ENCODE data around the gene PI4KA.

PI4KA gene

GRCh38 chr22:20865875-20866445 is 7.3 kb upstream of the PI4KA start:
- Histone ChIP-seq H3K27me3 (ENCODE audit: control insufficient read depth, insufficient read depth, low read length, poor library complexity, severe bottlenecking) (no peaks in the 10 kb centered on the region), H3K4me1 (ENCODE audit: control insufficient read depth, insufficient read depth, low read length) (no peaks in the 10 kb centered on the region), H3K4me3 (ENCODE audit: insufficient read depth, low read depth, low read length) (no peak overlapping the region), H3K36me3 (ENCODE audit: control insufficient read depth, insufficient read depth, low read length) (no peaks in the 10 kb centered on the region), H3K9me3 (ENCODE audit: control insufficient read depth, low read length) (no peaks in the 10 kb centered on the region), H3K27ac (ENCODE audit: insufficient read depth, low read depth, low read length, poor library complexity, severe bottlenecking) (no peak overlapping the region)
- 92 to 95% methylated on average over 8 of the region's 8 CpGs for WGBS, 2 experiments

- H3K9me3 ChIP-seq (ENCODE audit: control insufficient read depth, low read length), result no peaks in the 10 kb centered on the region
- no peaks in the 10 kb centered on the region for H3K27me3 ChIP-seq (ENCODE audit: control insufficient read depth, insufficient read depth, low read length, poor library complexity, severe bottlenecking)
- H3K27ac ChIP-seq (ENCODE audit: insufficient read depth, low read depth, low read length, poor library complexity, severe bottlenecking), result no peak overlapping the region
- no peaks in the 10 kb centered on the region for H3K4me1 ChIP-seq (ENCODE audit: control insufficient read depth, insufficient read depth, low read length)
- no peak overlapping the region for H3K4me3 ChIP-seq (ENCODE audit: insufficient read depth, low read depth, low read length)
- H3K36me3 ChIP-seq (ENCODE audit: control insufficient read depth, insufficient read depth, low read length), result no peaks in the 10 kb centered on the region
- 94% methylated on average over 3 of the region's 3 CpGs for WGBS, 2 experiments
Observed at GRCh38 chr22:20865331-20865730, 6.7 kb upstream of the PI4KA start.

GRCh38 chr22:20864186-20864908 is 5.7 kb upstream of the PI4KA start:
- no peak overlapping the region for H3K4me3 ChIP-seq (ENCODE audit: insufficient read depth, low read depth, low read length)
- H3K36me3 ChIP-seq (ENCODE audit: control insufficient read depth, insufficient read depth, low read length), result no peaks in the 10 kb centered on the region
- no peaks in the 10 kb centered on the region for H3K4me1 ChIP-seq (ENCODE audit: control insufficient read depth, insufficient read depth, low read length)
- H3K27me3 ChIP-seq (ENCODE audit: control insufficient read depth, insufficient read depth, low read length, poor library complexity, severe bottlenecking), result no peaks in the 10 kb centered on the region
- 92 to 95% methylated on average over 12 of the region's 12 CpGs for WGBS, 2 experiments
- H3K27ac ChIP-seq (ENCODE audit: insufficient read depth, low read depth, low read length, poor library complexity, severe bottlenecking), result no peak overlapping the region
- H3K9me3 ChIP-seq (ENCODE audit: control insufficient read depth, low read length), result no peaks in the 10 kb centered on the region

- Histone ChIP-seq H3K27me3 (ENCODE audit: control insufficient read depth, insufficient read depth, low read length, poor library complexity, severe bottlenecking) (no peaks in the 10 kb centered on the region), H3K27ac (ENCODE audit: insufficient read depth, low read depth, low read length, poor library complexity, severe bottlenecking) (peak overlapping the region; percentile 26), H3K4me3 (ENCODE audit: insufficient read depth, low read depth, low read length) (no peak overlapping the region), H3K36me3 (ENCODE audit: control insufficient read depth, insufficient read depth, low read length) (no peaks in the 10 kb centered on the region), H3K4me1 (ENCODE audit: control insufficient read depth, insufficient read depth, low read length) (no peaks in the 10 kb centered on the region), H3K9me3 (ENCODE audit: control insufficient read depth, low read length) (no peaks in the 10 kb centered on the region)
- 77 to 89% methylated on average over 4 of the region's 4 CpGs for WGBS, 2 experiments
Observed at GRCh38 chr22:20863366-20863765, 4.8 kb upstream of the PI4KA start.

GRCh38 chr22:20862540-20862939 is 3.9 kb upstream of the PI4KA start:
- no peaks in the 10 kb centered on the region for H3K36me3 ChIP-seq (ENCODE audit: control insufficient read depth, insufficient read depth, low read length)
- H3K27me3 ChIP-seq (ENCODE audit: control insufficient read depth, insufficient read depth, low read length, poor library complexity, severe bottlenecking), result no peaks in the 10 kb centered on the region
- no peak overlapping the region for H3K4me3 ChIP-seq (ENCODE audit: insufficient read depth, low read depth, low read length)
- no peaks in the 10 kb centered on the region for H3K9me3 ChIP-seq (ENCODE audit: control insufficient read depth, low read length)
- no peak overlapping the region for H3K27ac ChIP-seq (ENCODE audit: insufficient read depth, low read depth, low read length, poor library complexity, severe bottlenecking)
- H3K4me1 ChIP-seq (ENCODE audit: control insufficient read depth, insufficient read depth, low read length), result no peaks in the 10 kb centered on the region
- WGBS, 2 experiments, result 94 to 97% methylated on average over 2 of the region's 2 CpGs

GRCh38 chr22:20859615-20860014 is 1.0 kb upstream of the PI4KA start:
- WGBS, 2 experiments, result 71 to 74% methylated on average over 8 of the region's 8 CpGs
- Histone ChIP-seq H3K36me3 (ENCODE audit: control insufficient read depth, insufficient read depth, low read length) (no peaks in the 10 kb centered on the region), H3K4me1 (ENCODE audit: control insufficient read depth, insufficient read depth, low read length) (no peaks in the 10 kb centered on the region), H3K9me3 (ENCODE audit: control insufficient read depth, low read length) (no peaks in the 10 kb centered on the region), H3K4me3 (ENCODE audit: insufficient read depth, low read depth, low read length) (peak overlapping the region; percentile 79), H3K27ac (ENCODE audit: insufficient read depth, low read depth, low read length, poor library complexity, severe bottlenecking) (no peak overlapping the region), H3K27me3 (ENCODE audit: control insufficient read depth, insufficient read depth, low read length, poor library complexity, severe bottlenecking) (no peaks in the 10 kb centered on the region)

GRCh38 chr22:20857838-20858614 is 585 bp downstream of the PI4KA start:
- Histone ChIP-seq H3K27ac (ENCODE audit: insufficient read depth, low read depth, low read length, poor library complexity, severe bottlenecking) (peak overlapping the region; percentile 73), H3K36me3 (ENCODE audit: control insufficient read depth, insufficient read depth, low read length) (no peaks in the 10 kb centered on the region), H3K4me3 (ENCODE audit: insufficient read depth, low read depth, low read length) (peak overlapping the region; percentile 79), H3K9me3 (ENCODE audit: control insufficient read depth, low read length) (no peaks in the 10 kb centered on the region), H3K27me3 (ENCODE audit: control insufficient read depth, insufficient read depth, low read length, poor library complexity, severe bottlenecking) (no peaks in the 10 kb centered on the region), H3K4me1 (ENCODE audit: control insufficient read depth, insufficient read depth, low read length) (peaks cover under 1% of the 10 kb centered on the region)
- 1% methylated on average over 38 of the region's 38 CpGs for WGBS, 2 experiments

- Histone ChIP-seq H3K4me3 (ENCODE audit: insufficient read depth, low read depth, low read length) (no peak overlapping the region), H3K36me3 (ENCODE audit: control insufficient read depth, insufficient read depth, low read length) (no peaks in the 10 kb centered on the region), H3K27ac (ENCODE audit: insufficient read depth, low read depth, low read length, poor library complexity, severe bottlenecking) (no peak overlapping the region), H3K27me3 (ENCODE audit: control insufficient read depth, insufficient read depth, low read length, poor library complexity, severe bottlenecking) (no peaks in the 10 kb centered on the region), H3K9me3 (ENCODE audit: control insufficient read depth, low read length) (no peaks in the 10 kb centered on the region), H3K4me1 (ENCODE audit: control insufficient read depth, insufficient read depth, low read length) (peaks cover 4% of the 10 kb centered on the region)
- WGBS, 2 experiments, result 80 to 82% methylated on average over 7 of the region's 7 CpGs
Observed at GRCh38 chr22:20857247-20857643, 1.4 kb downstream of the PI4KA start.

- Histone ChIP-seq H3K4me3 (ENCODE audit: insufficient read depth, low read depth, low read length) (no peak overlapping the region), H3K4me1 (ENCODE audit: control insufficient read depth, insufficient read depth, low read length) (peaks cover 4% of the 10 kb centered on the region), H3K27me3 (ENCODE audit: control insufficient read depth, insufficient read depth, low read length, poor library complexity, severe bottlenecking) (no peaks in the 10 kb centered on the region), H3K27ac (ENCODE audit: insufficient read depth, low read depth, low read length, poor library complexity, severe bottlenecking) (no peak overlapping the region), H3K9me3 (ENCODE audit: control insufficient read depth, low read length) (no peaks in the 10 kb centered on the region), H3K36me3 (ENCODE audit: control insufficient read depth, insufficient read depth, low read length) (no peaks in the 10 kb centered on the region)
- 90 to 94% methylated on average over 3 of the region's 3 CpGs for WGBS, 2 experiments
Observed at GRCh38 chr22:20853236-20853660, 5.4 kb downstream of the PI4KA start.

- H3K4me3 ChIP-seq (ENCODE audit: insufficient read depth, low read depth, low read length), result no peak overlapping the region
- H3K36me3 ChIP-seq (ENCODE audit: control insufficient read depth, insufficient read depth, low read length), result no peaks in the 10 kb centered on the region
- 93% methylated on average over 6 of the region's 6 CpGs for WGBS, 2 experiments
- no peaks in the 10 kb centered on the region for H3K9me3 ChIP-seq (ENCODE audit: control insufficient read depth, low read length)
- H3K27ac ChIP-seq (ENCODE audit: insufficient read depth, low read depth, low read length, poor library complexity, severe bottlenecking), result no peak overlapping the region
- no peaks in the 10 kb centered on the region for H3K27me3 ChIP-seq (ENCODE audit: control insufficient read depth, insufficient read depth, low read length, poor library complexity, severe bottlenecking)
- peaks cover 4% of the 10 kb centered on the region for H3K4me1 ChIP-seq (ENCODE audit: control insufficient read depth, insufficient read depth, low read length)
Observed at GRCh38 chr22:20852503-20852902, 6.1 kb downstream of the PI4KA start.
